Calu3 (cell line): ENCODE measurements around the gene LCK. TPM values are rescaled to one million over a fixed set of nuclear protein-coding genes. Genes with fewer than 3 reads are reported as not detected.

ENCODE experiments used
- BruUV-seq: library from RNA; stranded (reverse); fragments of 400-500 nt; replicated peaks from 2 replicates; lab custom pipeline; 2021; lab: Mats Ljungman, UMichigan
- CTCF ChIA-PET: fragments of 300-600 bp; sonication (Branson Sonifier 250); formaldehyde crosslinking; loops from one replicate; lab custom pipeline; 2022; ENCODE audit warnings: antibody characterized with exemption; lab: Charles Lee
- DNase-seq: peaks from one replicate; pipeline ENCODE4 v3.0.0; 2022
- H3K27ac Mint-ChIP-seq: one replicate; pipeline ENCODE4 v1.8.0; 2022; ENCODE audit warnings: mixed read lengths; ENCODE audit not compliant: unreplicated experiment
- H3K27me3 Mint-ChIP-seq: one replicate; pipeline ENCODE4 v1.8.0; 2022; ENCODE audit warnings: mixed read lengths; ENCODE audit not compliant: unreplicated experiment
- H3K36me3 Mint-ChIP-seq: one replicate; pipeline ENCODE4 v1.8.0; 2022; ENCODE audit warnings: mild to moderate bottlenecking, moderate library complexity, mixed read lengths; ENCODE audit not compliant: insufficient read depth, unreplicated experiment
- H3K4me1 Mint-ChIP-seq: one replicate; pipeline ENCODE4 v1.8.0; 2022; ENCODE audit warnings: mild to moderate bottlenecking, low read depth, mixed read lengths; ENCODE audit not compliant: unreplicated experiment
- H3K4me3 Mint-ChIP-seq: one replicate; pipeline ENCODE4 v1.8.0; 2022; ENCODE audit warnings: mild to moderate bottlenecking, low read depth, moderate library complexity, mixed read lengths; ENCODE audit not compliant: unreplicated experiment
- H3K9me3 Mint-ChIP-seq: one replicate; pipeline ENCODE4 v1.8.0; 2022; ENCODE audit warnings: low read depth, mixed read lengths; ENCODE audit not compliant: unreplicated experiment
- intact Hi-C: fragments of 100-400 bp; cut with micrococcal nuclease; formaldehyde crosslinking; loops from one replicate; pipeline ENCODE4 v1.10.0; 2022; ENCODE audit not compliant: unreplicated experiment
- total RNA-seq: library from RNA; stranded (reverse); gene quantifications from 2 replicates; pipeline ENCODE4 v1.2.3, GENCODE V29; 2022
- TF ChIP-seq, protein P1 (sequence below): fragments of 200-600 bp; IDR thresholded peaks from one replicate; pipeline ENCODE4 v1.8.0; 2022; ENCODE audit warnings: antibody characterized with exemption; ENCODE audit not compliant: unreplicated experiment

Gene LCK
- total RNA-seq, 1 experiment from 2014 or later: 0.66 TPM

DNA sequence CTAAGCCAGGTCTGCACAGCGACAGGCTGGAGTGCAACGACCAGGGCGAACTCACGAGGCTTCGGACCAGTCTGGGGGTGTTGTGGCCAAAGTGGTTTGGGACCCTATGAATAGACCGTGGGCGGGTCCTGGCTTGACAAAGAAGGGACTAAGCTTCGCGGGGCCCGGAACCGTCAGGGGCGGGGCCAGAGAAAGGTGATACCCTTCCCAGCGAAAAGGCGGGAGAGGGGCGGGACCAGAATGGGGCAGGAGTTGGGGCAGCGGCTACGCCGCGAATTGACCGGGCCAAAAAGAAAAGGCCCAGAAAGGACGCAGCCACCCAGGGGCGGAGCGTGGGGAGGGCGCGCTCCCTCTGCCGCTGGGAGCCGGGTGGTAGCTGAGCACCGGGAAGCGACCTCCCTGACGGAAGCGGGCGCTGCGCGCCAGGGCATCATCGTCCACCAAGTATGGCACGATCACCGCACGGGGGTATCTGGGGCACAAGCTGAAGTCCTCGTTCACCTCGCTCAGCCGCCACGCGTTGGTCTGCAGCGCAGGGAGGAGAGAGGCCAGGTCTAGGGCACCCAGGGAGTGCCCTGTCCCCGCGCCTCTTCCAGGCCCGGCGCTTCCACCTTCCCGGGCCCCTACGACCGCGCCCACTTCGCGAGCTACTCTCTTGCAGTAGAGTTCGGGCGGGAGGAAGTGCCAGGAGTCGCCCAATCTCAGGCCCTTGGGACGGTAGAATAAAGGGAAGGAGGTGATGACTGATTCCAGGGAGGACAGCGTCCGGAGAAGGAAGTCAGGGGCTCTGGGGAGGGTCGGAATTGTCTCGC is 10.7 kb upstream of the LCK start:
- CTCF ChIA-PET: interaction anchor here (0.6 to 1.9 kb wide), 12 partner anchors 10 to 308 kb away, joined by 3 to 15 read pairs (median 4); no protein-coding TSS in a partner anchor
- Mint-ChIP-seq H3K27me3 (no peaks in the 10 kb centered on the region), H3K27ac (peak overlapping the region; percentile 64), H3K36me3 (peaks cover 14% of the 10 kb centered on the region), H3K9me3 (no peaks in the 10 kb centered on the region), H3K4me1 (no peaks in the 10 kb centered on the region), H3K4me3 (peak overlapping the region; percentile 88)
- peak; percentile 77 for DNase-seq
- intact Hi-C loops: loop anchor here (5.0 to 10.0 kb wide), 2 partner anchors 54 to 77 kb away; partner anchors contain the start of gene HDAC1
- TF ChIP-seq, protein P1, sequence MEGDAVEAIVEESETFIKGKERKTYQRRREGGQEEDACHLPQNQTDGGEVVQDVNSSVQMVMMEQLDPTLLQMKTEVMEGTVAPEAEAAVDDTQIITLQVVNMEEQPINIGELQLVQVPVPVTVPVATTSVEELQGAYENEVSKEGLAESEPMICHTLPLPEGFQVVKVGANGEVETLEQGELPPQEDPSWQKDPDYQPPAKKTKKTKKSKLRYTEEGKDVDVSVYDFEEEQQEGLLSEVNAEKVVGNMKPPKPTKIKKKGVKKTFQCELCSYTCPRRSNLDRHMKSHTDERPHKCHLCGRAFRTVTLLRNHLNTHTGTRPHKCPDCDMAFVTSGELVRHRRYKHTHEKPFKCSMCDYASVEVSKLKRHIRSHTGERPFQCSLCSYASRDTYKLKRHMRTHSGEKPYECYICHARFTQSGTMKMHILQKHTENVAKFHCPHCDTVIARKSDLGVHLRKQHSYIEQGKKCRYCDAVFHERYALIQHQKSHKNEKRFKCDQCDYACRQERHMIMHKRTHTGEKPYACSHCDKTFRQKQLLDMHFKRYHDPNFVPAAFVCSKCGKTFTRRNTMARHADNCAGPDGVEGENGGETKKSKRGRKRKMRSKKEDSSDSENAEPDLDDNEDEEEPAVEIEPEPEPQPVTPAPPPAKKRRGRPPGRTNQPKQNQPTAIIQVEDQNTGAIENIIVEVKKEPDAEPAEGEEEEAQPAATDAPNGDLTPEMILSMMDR: no peak
- TSS peak; percentile 31 for BruUV-seq

DNA sequence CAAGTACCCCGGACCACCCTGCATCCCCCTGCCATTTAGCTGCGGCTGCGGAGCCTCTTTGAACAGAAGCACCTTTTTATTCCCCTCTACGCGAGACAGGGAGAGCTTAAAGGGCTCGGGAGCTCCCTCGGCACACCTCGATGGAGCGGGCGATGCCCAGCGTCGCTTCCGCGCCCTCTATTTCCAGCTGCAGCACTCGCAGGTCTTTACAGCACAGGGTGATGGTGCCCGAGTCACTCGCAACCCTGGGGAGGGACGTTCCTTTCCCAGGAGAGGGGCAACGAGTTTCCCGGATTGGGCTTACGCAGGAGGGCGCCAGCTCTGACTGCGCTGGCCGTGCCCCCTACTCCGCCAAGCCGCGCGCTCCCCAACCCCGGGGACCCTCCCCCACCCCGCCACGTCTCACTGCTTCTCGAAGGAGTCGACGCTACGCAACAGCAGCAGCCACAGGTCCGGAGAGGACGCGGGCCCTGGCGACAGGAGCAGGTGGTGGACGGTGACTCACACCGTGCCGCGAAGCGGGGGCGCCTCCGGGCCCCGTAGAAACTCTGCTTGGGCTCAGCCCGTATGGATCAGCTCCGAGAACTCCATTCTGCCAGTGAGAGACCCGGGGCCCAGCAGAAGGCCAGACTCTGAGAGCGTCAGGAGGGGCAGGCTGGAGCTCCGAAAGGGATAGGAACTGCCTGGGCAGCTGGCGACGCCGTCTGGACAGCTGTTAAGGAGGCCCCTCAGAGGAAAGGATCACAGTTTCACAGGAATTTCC is 9.9 kb upstream of the LCK start:
- intact Hi-C loops: loop anchor here (5.0 to 10.0 kb wide), 2 partner anchors 54 to 76 kb away; partner anchors contain the start of gene HDAC1
- Mint-ChIP-seq H3K36me3 (peaks cover 14% of the 10 kb centered on the region), H3K4me1 (no peaks in the 10 kb centered on the region), H3K9me3 (no peaks in the 10 kb centered on the region), H3K27me3 (no peaks in the 10 kb centered on the region), H3K27ac (peak overlapping the region; percentile 64), H3K4me3 (peak overlapping the region; percentile 88)
- CTCF ChIA-PET: interaction anchor here (0.6 to 1.9 kb wide), 10 partner anchors 9 to 1895 kb away, joined by 3 to 15 read pairs (median 4); no protein-coding TSS in a partner anchor
- peak; percentile 64 for DNase-seq
- no TSS peak for BruUV-seq
- TF ChIP-seq, protein P1: no peak

DNA sequence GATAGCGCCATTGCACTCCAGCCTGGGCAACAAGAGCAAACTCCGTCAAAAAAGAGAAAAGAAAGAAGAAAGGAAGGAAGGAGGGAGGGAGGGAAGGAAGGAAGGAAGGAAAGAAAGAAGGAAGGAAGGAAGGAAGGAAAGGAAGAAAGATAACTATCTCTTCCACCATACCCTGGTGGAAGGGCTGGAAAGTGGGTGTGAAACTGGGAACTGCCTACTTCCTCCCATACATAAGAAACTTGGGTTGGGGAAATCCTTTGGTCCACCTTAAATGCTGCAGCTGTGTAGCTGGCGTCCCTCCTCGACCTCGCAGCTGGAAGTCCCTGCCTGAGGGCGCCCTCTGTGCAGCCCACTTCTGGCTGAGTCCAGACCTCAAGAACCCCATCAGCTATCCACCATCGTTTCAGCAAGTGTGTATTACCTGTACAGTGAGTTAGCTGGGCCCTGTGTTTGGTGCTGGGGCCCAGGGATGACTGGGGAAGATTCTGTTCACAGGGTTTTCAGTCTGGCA is 8.7 kb upstream of the LCK start:
- no TSS peak for BruUV-seq
- Mint-ChIP-seq H3K4me1 (no peaks in the 10 kb centered on the region), H3K27me3 (no peaks in the 10 kb centered on the region), H3K36me3 (peaks cover 14% of the 10 kb centered on the region), H3K27ac (no peak overlapping the region), H3K9me3 (no peaks in the 10 kb centered on the region), H3K4me3 (no peak overlapping the region)
- DNase-seq: no peak
- TF ChIP-seq, protein P1: no peak
- intact Hi-C loops: loop anchor here (5.0 to 10.0 kb wide), 2 partner anchors 52 to 75 kb away; partner anchors contain the start of gene HDAC1
- CTCF ChIA-PET: interaction anchor here (1.2 kb wide), 1 partner anchor 20 kb away, joined by 3 read pairs; no protein-coding TSS in a partner anchor

DNA sequence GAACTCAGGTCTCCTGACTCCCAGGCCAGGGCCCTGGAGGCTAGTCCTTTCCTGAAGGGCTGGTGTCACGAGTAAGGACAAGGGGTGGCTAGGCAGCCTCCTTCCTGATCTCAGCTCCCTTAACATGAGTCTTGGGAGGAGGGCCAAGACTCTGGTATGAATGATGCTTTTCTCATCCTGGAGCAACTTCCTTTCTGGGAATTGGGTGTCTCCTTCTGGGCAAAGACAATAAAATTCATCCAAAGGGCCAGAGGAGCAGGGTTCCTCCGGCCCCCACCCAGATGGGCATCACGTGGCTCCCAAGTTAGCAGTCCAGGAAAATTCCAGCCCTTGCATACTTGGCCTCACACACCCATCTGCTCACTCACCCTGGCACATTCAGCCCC is 4.2 kb upstream of the LCK start, which contains the start of gene FAM167B:
FAM167B (plus strand) TSS at position 335 of the 386 bp plus-strand sequence. CDS start 200 bp downstream, outside the sequence.
- intact Hi-C loops: loop anchor here (10.0 kb wide), 1 partner anchor 48 kb away; the partner anchor contains the start of gene HDAC1
- H3K4me3 Mint-ChIP-seq: no peak within 1 kb of the TSS
- CTCF ChIA-PET: interaction anchor here (0.5 kb wide), 1 partner anchor 20 kb away, joined by 3 read pairs; no protein-coding TSS in a partner anchor
- H3K4me1 Mint-ChIP-seq: peaks cover 9% of the 10 kb centered on the region
- no peak within 1 kb of the TSS for H3K27ac Mint-ChIP-seq
- H3K36me3 Mint-ChIP-seq: no peaks in the 10 kb centered on the region
- BruUV-seq: no TSS peak
- no peak for DNase-seq
- TF ChIP-seq, protein P1: no peak
- H3K9me3 Mint-ChIP-seq: no peaks in the 10 kb centered on the region
- no peaks in the 10 kb centered on the region for H3K27me3 Mint-ChIP-seq
